B cell (primary cell): Measurements from ENCODE around the gene IL10RA. TPM values are rescaled to one million over a fixed set of nuclear protein-coding genes. Genes with fewer than 3 reads are reported as not detected.

Source experiments
- ATAC-seq: fragments of 200-7000 bp; cut with Tn5 transposase; one replicate; pipeline ENCODE4 v1.10.0; 2021; ENCODE audit warnings: low read depth, mild to moderate bottlenecking, moderate number of reproducible peaks, moderate library complexity
- CTCF ChIA-PET: fragments of 350-600 bp; sonication (Branson Sonifier 250); formaldehyde crosslinking; loops from one replicate; lab custom pipeline; 2021; ENCODE audit warnings: antibody characterized with exemption, inconsistent platforms; lab: Charles Lee
- POLR2A ChIA-PET: fragments of 350-600 bp; sonication (Branson Sonifier 250); formaldehyde crosslinking; loops from one replicate; lab custom pipeline; 2021; ENCODE audit warnings: antibody characterized with exemption; lab: Charles Lee
- DNase-seq: peaks from one replicate; pipeline ENCODE4 v3.0.0; 2013
- H2AFZ ChIP-seq: 2 replicates; pipeline ENCODE4 v1.6.1; 2012; ENCODE audit warnings: mild to moderate bottlenecking, low read depth, low read length; ENCODE audit not compliant: insufficient read depth, poor library complexity, severe bottlenecking
- H3K27ac ChIP-seq, 2 donors: 1 replicate in 1 of 2; 2 replicates in 1 of 2; pipeline ENCODE4 v1.5.1; 2012 to 2013; ENCODE audit warnings: low read length in 2 of 2, mild to moderate bottlenecking in 2 of 2, moderate library complexity in 1 of 2
- H3K27me3 ChIP-seq, 4 experiments: fragments of 200-600 bp in 1 of 4; sonication (generic) in 1 of 4; replicated peaks in 1 of 4; 1 replicate in 2 of 4; 2 replicates in 2 of 4; pipeline versions ENCODE4 v1.6.1 to v1.7.0; 2013 to 2016; ENCODE audit warnings: low read length in 3 of 4, mild to moderate bottlenecking in 2 of 4, mixed read lengths in 1 of 4, moderate library complexity in 1 of 4; ENCODE audit not compliant: insufficient read depth in 4 of 4, control insufficient read depth in 3 of 4; ENCODE audit errors: control extremely low read depth in 1 of 4
- H3K36me3 ChIP-seq, 2 experiments: replicated peaks in 1 of 2; 1 replicate in 1 of 2; 2 replicates in 1 of 2; pipeline versions ENCODE4 v1.6.1 to v1.7.1; 2013; ENCODE audit warnings: low read length in 1 of 2; ENCODE audit not compliant: insufficient read depth in 2 of 2, control insufficient read depth in 1 of 2; ENCODE audit errors: control extremely low read depth in 1 of 2, extremely low read depth in 1 of 2
- H3K4me1 ChIP-seq, 2 donors: fragments of 200-600 bp in 1 of 2; sonication (generic) in 1 of 2; 1 replicate in 1 of 2; 2 replicates in 1 of 2; pipeline versions ENCODE4 v1.5.1 to v1.6.1; 2013 to 2017; ENCODE audit warnings: low read length in 2 of 2; ENCODE audit not compliant: control insufficient read depth in 2 of 2, insufficient read depth in 2 of 2
- H3K4me2 ChIP-seq: replicated peaks from 2 replicates; pipeline ENCODE3; 2012; ENCODE audit warnings: mild to moderate bottlenecking, low read depth, low read length; ENCODE audit not compliant: poor library complexity, severe bottlenecking
- H3K4me3 ChIP-seq, 5 experiments: fragments of 200-600 bp in 1 of 5; sonication (generic) in 1 of 5; 1 replicate in 3 of 5; 2 replicates in 2 of 5; pipeline versions ENCODE4 v1.5.1 to v1.7.0; 2011 to 2016; ENCODE audit warnings: low read length in 4 of 5, mild to moderate bottlenecking in 4 of 5, low read depth in 2 of 5, control low read depth in 1 of 5, moderate library complexity in 1 of 5; ENCODE audit not compliant: insufficient read depth in 1 of 5; ENCODE audit errors: control extremely low read depth in 1 of 5, extremely low read depth in 1 of 5
- H3K79me2 ChIP-seq: fragments of 200-600 bp; sonication (generic); one replicate; pipeline ENCODE4 v1.6.0; 2016; ENCODE audit warnings: low read length; ENCODE audit not compliant: control insufficient read depth, insufficient read depth
- H3K9ac ChIP-seq: fragments of 200-600 bp; sonication (generic); 2 replicates; pipeline ENCODE4 v1.6.1; 2017; ENCODE audit warnings: mild to moderate bottlenecking, low read length, moderate library complexity
- H3K9me3 ChIP-seq, 3 donors: one replicate each; pipeline versions ENCODE4 v1.6.1 to v1.7.1; 2013; ENCODE audit warnings: low read length in 2 of 3; ENCODE audit not compliant: control insufficient read depth in 2 of 3, insufficient read depth in 1 of 3; ENCODE audit errors: control extremely low read depth in 1 of 3
- H4K20me1 ChIP-seq: 2 replicates; pipeline ENCODE4 v1.6.0; 2012; ENCODE audit warnings: mild to moderate bottlenecking, low read length; ENCODE audit not compliant: insufficient read depth, control insufficient read depth, poor library complexity, severe bottlenecking
- H3K27ac Mint-ChIP-seq: one replicate; pipeline ENCODE4 v1.8.0; 2021; ENCODE audit warnings: mixed read lengths
- H3K27me3 Mint-ChIP-seq: one replicate; pipeline ENCODE4 v1.8.0; 2021; ENCODE audit warnings: mixed read lengths
- H3K4me1 Mint-ChIP-seq: one replicate; pipeline ENCODE4 v1.8.0; 2021; ENCODE audit warnings: mixed read lengths
- H3K4me3 Mint-ChIP-seq: one replicate; pipeline ENCODE4 v1.8.0; 2021; ENCODE audit warnings: mixed read lengths
- H3K9me3 Mint-ChIP-seq: one replicate; pipeline ENCODE4 v1.8.0; 2022; ENCODE audit warnings: mixed read lengths; ENCODE audit not compliant: insufficient read depth
- EZH2 ChIP-seq: IDR thresholded peaks from 2 replicates; pipeline ENCODE4 v1.6.1; 2012; ENCODE audit warnings: borderline replicate concordance, low read depth, mild to moderate bottlenecking, moderate library complexity, low read length; ENCODE audit not compliant: insufficient read depth, poor library complexity, severe bottlenecking
- WGBS: methylation state at CpG from one replicate; pipeline ENCODE4 v1.1.5; 2013; ENCODE audit warnings: missing lambda C conversion rate; ENCODE audit not compliant: insufficient coverage; 5-methylcytosine and 5-hydroxymethylcytosine counted together
- intact Hi-C: fragments of 100-400 bp; cut with micrococcal nuclease; formaldehyde crosslinking; loops from one replicate; pipeline ENCODE4 v1.10.0; 2022
- polyA plus RNA-seq: library from polyadenylated mRNA; depleted of rRNA; stranded (reverse); fragments of >200 nt; gene quantifications from 2 replicates; pipeline ENCODE4 v1.2.3, GENCODE V29; 2012
- total RNA-seq, 2 donors: library from RNA; stranded (reverse); fragments of 120-200 nt in 1 of 2; gene quantifications; 1 replicate in 1 of 2; 2 replicates in 1 of 2; pipeline versions ENCODE4 v1.2.3 to v1.2.4, GENCODE V29; 2013 to 2022
- TF ChIP-seq, protein P1 (sequence below): fragments of 200-600 bp; IDR thresholded peaks from one replicate; pipeline ENCODE4 v1.8.0; 2022; ENCODE audit warnings: antibody characterized with exemption, mild to moderate bottlenecking

IL10RA gene
- total and polyA plus RNA-seq, 2 donors (not counting 1 experiment from before 2014, with no cell fraction given), result 73.3 to 417 TPM

DNA sequence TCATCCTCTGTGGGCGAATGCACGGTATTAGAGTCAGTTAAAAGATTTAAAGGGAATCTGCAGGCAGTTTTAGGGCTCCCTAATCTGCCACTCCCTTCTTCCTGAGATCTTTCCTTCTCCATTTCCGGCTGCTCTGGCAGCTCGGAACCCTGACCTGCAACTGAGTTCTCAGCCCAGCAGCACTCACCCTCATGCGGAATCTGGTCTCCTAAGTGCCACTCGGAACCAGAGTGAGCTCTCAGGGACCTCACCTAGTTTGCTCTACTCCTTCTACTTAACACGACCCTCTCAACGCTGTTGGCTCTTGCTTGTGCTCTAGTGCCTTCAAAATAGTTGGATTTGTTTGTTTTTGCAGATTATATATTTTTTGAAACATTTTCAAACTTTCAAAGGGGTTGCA, 19.3 kb upstream of the IL10RA start:
- WGBS, result 96% methylated on average over 4 of the region's 8 CpGs
- H3K36me3 ChIP-seq, result no peaks in the 10 kb centered on the region
- Mint-ChIP-seq H3K27me3 (no peaks in the 10 kb centered on the region), H3K4me1 (peaks cover 25% of the 10 kb centered on the region), H3K9me3 (no peaks in the 10 kb centered on the region), H3K4me3 (no peak overlapping the region), H3K27ac (no peak overlapping the region)
- H2AFZ ChIP-seq, result no peak overlapping the region
- no peaks in the 10 kb centered on the region for H3K27me3 ChIP-seq
- ChIA-PET POLR2A (no interaction called here), CTCF (interaction anchor here (0.8 to 1.8 kb wide), 2 partner anchors 21 to 86 kb away, joined by 3 to 5 read pairs; no protein-coding TSS in a partner anchor)
- intact Hi-C loops, result no loop called here
- H3K9ac ChIP-seq, result no peak overlapping the region
- peaks cover 13 to 14% of the 10 kb centered on the region in 2 donors for H3K4me1 ChIP-seq
- DNase-seq, result no peak
- no peak overlapping the region for H3K27ac ChIP-seq
- ATAC-seq, result no peak
- H3K4me2 ChIP-seq, result no peak overlapping the region
- H3K4me3 ChIP-seq, result no peak overlapping the region
- no peak for TF ChIP-seq EZH2
- TF ChIP-seq, protein P1, sequence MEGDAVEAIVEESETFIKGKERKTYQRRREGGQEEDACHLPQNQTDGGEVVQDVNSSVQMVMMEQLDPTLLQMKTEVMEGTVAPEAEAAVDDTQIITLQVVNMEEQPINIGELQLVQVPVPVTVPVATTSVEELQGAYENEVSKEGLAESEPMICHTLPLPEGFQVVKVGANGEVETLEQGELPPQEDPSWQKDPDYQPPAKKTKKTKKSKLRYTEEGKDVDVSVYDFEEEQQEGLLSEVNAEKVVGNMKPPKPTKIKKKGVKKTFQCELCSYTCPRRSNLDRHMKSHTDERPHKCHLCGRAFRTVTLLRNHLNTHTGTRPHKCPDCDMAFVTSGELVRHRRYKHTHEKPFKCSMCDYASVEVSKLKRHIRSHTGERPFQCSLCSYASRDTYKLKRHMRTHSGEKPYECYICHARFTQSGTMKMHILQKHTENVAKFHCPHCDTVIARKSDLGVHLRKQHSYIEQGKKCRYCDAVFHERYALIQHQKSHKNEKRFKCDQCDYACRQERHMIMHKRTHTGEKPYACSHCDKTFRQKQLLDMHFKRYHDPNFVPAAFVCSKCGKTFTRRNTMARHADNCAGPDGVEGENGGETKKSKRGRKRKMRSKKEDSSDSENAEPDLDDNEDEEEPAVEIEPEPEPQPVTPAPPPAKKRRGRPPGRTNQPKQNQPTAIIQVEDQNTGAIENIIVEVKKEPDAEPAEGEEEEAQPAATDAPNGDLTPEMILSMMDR, result no peak
- H4K20me1 ChIP-seq, result no peaks in the 10 kb centered on the region
- no peaks in the 10 kb centered on the region for H3K79me2 ChIP-seq
- H3K9me3 ChIP-seq, result peaks cover 0 to 2% (median 0%) of the 10 kb centered on the region in 3 donors

- TF ChIP-seq, protein P1, result no peak
- no peak for TF ChIP-seq EZH2
- Histone ChIP-seq H3K27me3 (no peaks in the 10 kb centered on the region), H4K20me1 (no peaks in the 10 kb centered on the region), H3K9me3 (no peaks in the 10 kb centered on the region), H3K4me1 (peaks cover 14 to 23% of the 10 kb centered on the region in 2 donors), H3K4me2 (no peak overlapping the region), H2AFZ (no peak overlapping the region), H3K9ac (no peak overlapping the region), H3K4me3 (no peak overlapping the region), H3K36me3 (no peaks in the 10 kb centered on the region), H3K27ac (no peak overlapping the region), H3K79me2 (no peaks in the 10 kb centered on the region)
- H3K4me1 Mint-ChIP-seq, result peaks cover 32% of the 10 kb centered on the region
- ChIA-PET CTCF (interaction anchor here (0.6 to 1.6 kb wide), 5 partner anchors 10 to 603 kb away, joined by 3 to 9 read pairs (median 5); partner anchors contain the start of gene ARCN1), POLR2A (interaction anchor here (1.3 kb wide), 1 partner anchor 17 kb away, joined by 4 read pairs; the partner anchor contains the start of gene IL10RA)
- WGBS, result 93% methylated on average over 2 of the region's 5 CpGs
- H3K4me3 Mint-ChIP-seq, result no peak overlapping the region
- no peak for ATAC-seq
- no peaks in the 10 kb centered on the region for H3K27me3 Mint-ChIP-seq
- intact Hi-C loops, result no loop called here
- H3K9me3 Mint-ChIP-seq, result no peaks in the 10 kb centered on the region
- no peak for DNase-seq
- H3K27ac Mint-ChIP-seq, result no peak overlapping the region
Measured at GRCh38 chr11:117969160-117969991, 16.8 kb upstream of the IL10RA start.
